ENCODE results near the gene MBOAT7.
A peak's percentile ranks its signal among the peaks of the same experiment; 100 is the strongest.
"Not testable (repeated sequence)": the region's sequence is repeated elsewhere in the genome, so short reads cannot be mapped to it uniquely, and the experiment has no call there.

The MBOAT7 gene

GRCh38 chr19:54188215-54188871, 1.0 kb downstream of the MBOAT7 start:
- no peak for DNase-seq (ENCODE audit: low spot score)

- no peak for DNase-seq (ENCODE audit: low spot score)
These were observed 2.4 kb downstream of the MBOAT7 start for GRCh38 chr19:54186934-54187381.

GRCh38 chr19:54186351-54186750, 3.0 kb downstream of the MBOAT7 start:
- DNase-seq (ENCODE audit: low spot score) = no peak

GRCh38 chr19:54183431-54183830, 5.9 kb downstream of the MBOAT7 start:
- DNase-seq (ENCODE audit: low spot score) = no peak

- DNase-seq (ENCODE audit: low spot score) = not testable (repeated sequence)
These were observed 7.5 kb downstream of the MBOAT7 start for GRCh38 chr19:54181894-54182293.

- no peak for DNase-seq (ENCODE audit: low spot score)
These were observed 8.7 kb downstream of the MBOAT7 start for GRCh38 chr19:54180691-54181091.

- DNase-seq (ENCODE audit: low spot score) = no peak
These were observed 9.4 kb downstream of the MBOAT7 start for GRCh38 chr19:54179921-54180461.

GRCh38 chr19:54179262-54179852, 10.0 kb downstream of the MBOAT7 start:
- DNase-seq (ENCODE audit: low spot score) = no peak

GRCh38 chr19:54178581-54179261, 10.7 kb downstream of the MBOAT7 start:
- no peak for DNase-seq (ENCODE audit: low spot score)

GRCh38 chr19:54173951-54174834, 15.2 kb downstream of the MBOAT7 start:
- peak; percentile 3 for DNase-seq (ENCODE audit: low spot score)

- DNase-seq (ENCODE audit: low spot score) = no peak
These were observed 16.1 kb downstream of the MBOAT7 start for GRCh38 chr19:54173359-54173699.

GRCh38 chr19:54172471-54173358, 16.7 kb downstream of the MBOAT7 start, which contains the start of gene TMC4:
Gene TMC4 (minus strand): TSS chr19:54173160. CDS start chr19:54173117, 43 bp downstream.
- no peak for DNase-seq (ENCODE audit: low spot score)

- not testable (repeated sequence) for DNase-seq (ENCODE audit: low spot score)
These were observed 17.5 kb downstream of the MBOAT7 start for GRCh38 chr19:54171736-54172431.

- DNase-seq (ENCODE audit: low spot score) = no peak
These were observed 20.1 kb downstream of the MBOAT7 start for GRCh38 chr19:54169149-54169740.

GRCh38 chr19:54168174-54168917, 21.0 kb downstream of the MBOAT7 start:
- peak; percentile 94 for DNase-seq (ENCODE audit: low spot score)

GRCh38 chr19:54165222-54165621, 24.2 kb downstream of the MBOAT7 start:
- DNase-seq (ENCODE audit: low spot score) = no peak

GRCh38 chr19:54164369-54165068, 24.9 kb downstream of the MBOAT7 start:
- DNase-seq (ENCODE audit: low spot score) = peak; percentile 60

GRCh38 chr19:54162884-54163283, 26.5 kb downstream of the MBOAT7 start:
- no peak for DNase-seq (ENCODE audit: low spot score)
